Breast epithelium (tissue), 4 donors: ENCODE data around the gene STIP1. TPM values are rescaled to one million over a fixed set of nuclear protein-coding genes. Genes with fewer than 3 reads are reported as not detected.
A peak's percentile ranks its signal among the peaks of the same experiment; 100 is the strongest.

Experiments
- DNase-seq, 2 donors: peaks; one replicate each; pipeline ENCODE4 v3.0.0-alpha.2; 2019; ENCODE audit warnings: low spot score in 2 of 2
- H3K27ac ChIP-seq, 2 donors: fragments of 200-600 bp; sonication (generic) in 1 of 2; one replicate each; pipeline ENCODE4 v1.5.1; 2016 to 2019; ENCODE audit warnings: mild to moderate bottlenecking in 1 of 2
- H3K27me3 ChIP-seq, 2 donors: fragments of 200-600 bp; sonication (generic) in 1 of 2; one replicate each; pipeline versions ENCODE4 v1.5.1 to v1.6.0; 2017 to 2019; ENCODE audit warnings: control low read depth in 1 of 2, mild to moderate bottlenecking in 1 of 2
- H3K36me3 ChIP-seq: fragments of 200-600 bp; one replicate; pipeline ENCODE4 v1.5.1; 2019
- H3K4me1 ChIP-seq, 2 donors: fragments of 200-600 bp; sonication (generic); one replicate each; pipeline ENCODE4 v1.5.1; 2016 to 2019; ENCODE audit warnings: control low read depth in 1 of 2
- H3K4me3 ChIP-seq, 3 donors: fragments of 200-600 bp; sonication (generic); 1 replicate in 2 of 3; 2 replicates in 1 of 3; pipeline ENCODE4 v1.5.1; 2016 to 2019; ENCODE audit warnings: mild to moderate bottlenecking in 3 of 3, moderate library complexity in 2 of 3
- H3K9me3 ChIP-seq, 2 donors: fragments of 200-600 bp; sonication (generic) in 1 of 2; one replicate each; pipeline ENCODE4 v1.5.1; 2016 to 2019; ENCODE audit warnings: control low read depth in 1 of 2
- CTCF ChIP-seq, 3 donors: fragments of 450-650 bp; IDR thresholded peaks; one replicate each; pipeline ENCODE4 v1.5.1; 2016 to 2017; ENCODE audit warnings: antibody characterized with exemption in 3 of 3, mild to moderate bottlenecking in 3 of 3, moderate library complexity in 3 of 3
- POLR2A ChIP-seq: fragments of 450-650 bp; IDR thresholded peaks from one replicate; pipeline ENCODE4 v1.6.1; 2016; ENCODE audit warnings: antibody characterized with exemption, mild to moderate bottlenecking, moderate library complexity
- POLR2AphosphoS5 ChIP-seq, 3 donors: sonication (generic); formaldehyde crosslinking; IDR thresholded peaks; one replicate each; pipeline ENCODE4 v1.6.1; 2017; ENCODE audit warnings: antibody characterized with exemption in 3 of 3
- intact Hi-C: fragments of 100-400 bp; cut with DNase I; formaldehyde crosslinking; loops from one replicate; pipeline ENCODE4 v1.15.1; 2023; ENCODE audit warnings: low total_unique reads
- total RNA-seq, 3 donors: library from RNA; depleted of rRNA; stranded (reverse); fragments of >200 nt; gene quantifications; one replicate each; pipeline ENCODE4 v1.1.0, GENCODE V29; 2016

STIP1 gene
- total RNA-seq, 3 donors from 2014 or later, result 88.5 to 114 (median 106) TPM

- H3K27ac ChIP-seq, result no peak overlapping the region
- no peaks in the 10 kb centered on the region for H3K27me3 ChIP-seq
- DNase-seq, result no peak
- no peaks in the 10 kb centered on the region for H3K9me3 ChIP-seq
- TF ChIP-seq CTCF (IDR thresholded peaks at IDR 0.05) (peak in 1 of 3 donors; percentile 7), POLR2A (no peak)
- H3K36me3 ChIP-seq, result no peaks in the 10 kb centered on the region
- no peak overlapping the region for H3K4me3 ChIP-seq
- H3K4me1 ChIP-seq, result no peaks in the 10 kb centered on the region
- intact Hi-C loops, result loop anchor here (5.0 kb wide), 2 partner anchors 152 to 312 kb away; partner anchors contain the start of gene MARK2
Observed at GRCh38 chr11:64148917-64149617, 36.9 kb upstream of the STIP1 start.

- intact Hi-C loops, result no loop called here
Observed at GRCh38 chr11:64150051-64150450, 35.9 kb upstream of the STIP1 start.

GRCh38 chr11:64150481-64151239, 35.3 kb upstream of the STIP1 start:
- peak overlapping the region in 1 of 2 donors; percentile 16 for H3K27ac ChIP-seq
- TF ChIP-seq POLR2A (no peak), CTCF (IDR thresholded peaks at IDR 0.05) (no peak), POLR2AphosphoS5 (IDR thresholded peaks at IDR 0.05) (no peak)
- H3K9me3 ChIP-seq, result no peaks in the 10 kb centered on the region
- H3K4me1 ChIP-seq, result no peaks in the 10 kb centered on the region
- no peaks in the 10 kb centered on the region for H3K27me3 ChIP-seq
- H3K4me3 ChIP-seq, result no peak overlapping the region
- intact Hi-C loops, result no loop called here
- no peaks in the 10 kb centered on the region for H3K36me3 ChIP-seq
- no peak for DNase-seq

More at GRCh38 chr11:64150051-64150450, 35.9 kb upstream of the STIP1 start:
- Histone ChIP-seq H3K36me3 (no peaks in the 10 kb centered on the region), H3K9me3 (no peaks in the 10 kb centered on the region), H3K4me1 (no peaks in the 10 kb centered on the region), H3K27ac (no peak overlapping the region), H3K27me3 (no peaks in the 10 kb centered on the region), H3K4me3 (no peak overlapping the region)
- DNase-seq, result no peak
- no peak for TF ChIP-seq POLR2AphosphoS5 (IDR thresholded peaks at IDR 0.05)

GRCh38 chr11:64151337-64151736, 34.6 kb upstream of the STIP1 start:
- Histone ChIP-seq H3K4me3 (no peak overlapping the region), H3K9me3 (no peaks in the 10 kb centered on the region), H3K36me3 (no peaks in the 10 kb centered on the region), H3K27ac (no peak overlapping the region), H3K4me1 (no peaks in the 10 kb centered on the region), H3K27me3 (no peaks in the 10 kb centered on the region)
- TF ChIP-seq POLR2A, result no peak
- DNase-seq, result no peak
- intact Hi-C loops, result no loop called here

- Histone ChIP-seq H3K4me3 (peak overlapping the region in 2 of 3 donors; percentile 3 to 30), H3K27ac (no peak overlapping the region), H3K27me3 (no peaks in the 10 kb centered on the region), H3K9me3 (no peaks in the 10 kb centered on the region), H3K36me3 (no peaks in the 10 kb centered on the region), H3K4me1 (no peaks in the 10 kb centered on the region)
- TF ChIP-seq POLR2AphosphoS5 (IDR thresholded peaks at IDR 0.05), result no peak
- TF ChIP-seq POLR2A, result no peak
- TF ChIP-seq CTCF (IDR thresholded peaks at IDR 0.05), result peak; percentile 86 to 95 (median 93)
- intact Hi-C loops, result no loop called here
- DNase-seq, result peak in 1 of 2 donors; percentile 62
Observed at GRCh38 chr11:64152841-64153691, 32.9 kb upstream of the STIP1 start.
